Thyroid gland (tissue), 4 donors: ENCODE data around the gene EP400. TPM values are rescaled to one million over a fixed set of nuclear protein-coding genes. Genes with fewer than 3 reads are reported as not detected.

Source experiments
- DNase-seq, 2 donors: peaks; one replicate each; pipeline ENCODE4 v3.0.0-alpha.2; 2019
- H3K27ac ChIP-seq, 3 donors: fragments of 200-600 bp; sonication (generic); 1 replicate in 2 of 3; 2 replicates in 1 of 3; pipeline ENCODE4 v1.5.1; 2016 to 2019; ENCODE audit warnings: mild to moderate bottlenecking in 1 of 3, moderate library complexity in 1 of 3
- H3K27me3 ChIP-seq: fragments of 200-600 bp; sonication (generic); one replicate; pipeline ENCODE4 v1.5.1; 2019
- H3K36me3 ChIP-seq, 2 donors: fragments of 200-600 bp; sonication (generic); one replicate each; pipeline ENCODE4 v1.5.1; 2016 to 2019
- H3K4me1 ChIP-seq, 2 donors: fragments of 200-600 bp; sonication (generic); one replicate each; pipeline ENCODE4 v1.5.1; 2017 to 2019
- H3K4me3 ChIP-seq, 3 donors: fragments of 200-600 bp; sonication (generic); replicated peaks in 1 of 3; 1 replicate in 2 of 3; 2 replicates in 1 of 3; pipeline ENCODE4 v1.5.1; 2016; ENCODE audit warnings: mild to moderate bottlenecking in 1 of 3
- H3K9me3 ChIP-seq: fragments of 200-600 bp; sonication (generic); one replicate; pipeline ENCODE4 v1.5.1; 2017
- POLR2A ChIP-seq, 2 donors: fragments of 450-650 bp; IDR thresholded peaks; one replicate each; pipeline ENCODE4 v1.6.1; 2017; ENCODE audit warnings: antibody characterized with exemption in 2 of 2, mild to moderate bottlenecking in 2 of 2, moderate library complexity in 1 of 2
- WGBS, 2 donors: methylation state at CpG; one replicate each; pipeline ENCODE4 v1.1.5; 2017; 5-methylcytosine and 5-hydroxymethylcytosine counted together
- intact Hi-C: fragments of 100-400 bp; cut with DNase I; formaldehyde crosslinking; loops from one replicate; pipeline ENCODE4 v1.15.1; 2023
- total RNA-seq, 4 donors: library from RNA; depleted of rRNA; stranded (reverse); fragments of >200 nt; gene quantifications; one replicate each; pipeline ENCODE4 v1.2.3, GENCODE V29; 2016
- TF ChIP-seq, protein P1 (sequence below), 6 experiments: fragments of 200-600 bp in 3 of 6; fragments of 450-650 bp in 3 of 6; sonication (generic) in 3 of 6; IDR thresholded peaks; one replicate each; pipeline ENCODE4 v1.5.1; 2016 to 2019; ENCODE audit warnings: antibody characterized with exemption in 6 of 6, mild to moderate bottlenecking in 2 of 6, inconsistent platforms in 1 of 6, moderate library complexity in 1 of 6

Gene EP400
- total RNA-seq, 4 donors from 2014 or later, result 22.1 to 51.8 (median 25.4) TPM

DNA sequence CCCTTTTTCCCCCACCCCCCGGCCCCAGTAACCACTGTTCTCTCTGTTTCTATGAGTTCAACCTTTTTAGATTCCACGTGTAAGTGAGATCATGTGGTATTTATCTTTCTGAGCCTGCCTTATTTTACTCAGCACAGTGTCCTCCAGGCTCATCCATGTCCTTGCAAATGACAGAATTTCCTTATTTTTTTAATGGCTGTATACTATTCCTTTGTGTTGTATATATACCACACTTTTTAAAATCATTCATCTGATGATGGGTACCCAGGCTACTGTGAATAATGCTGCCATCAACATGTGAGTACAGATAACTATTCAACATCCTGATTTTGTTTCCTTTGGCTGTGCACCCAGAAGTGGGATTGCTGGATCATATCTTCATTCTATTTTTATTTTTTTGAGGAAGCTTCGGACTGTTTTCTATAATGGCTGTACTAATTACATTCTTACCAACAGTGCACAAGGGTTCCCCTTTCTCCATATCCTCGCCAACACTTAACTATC, 139.7 kb downstream of the EP400 start:
- intact Hi-C loops, result loop anchor here (10.0 kb wide), 2 partner anchors 55 to 135 kb away; partner anchors contain the start of genes DDX51 and NOC4L
- H3K36me3 ChIP-seq, result peaks cover 0 to 7% of the 10 kb centered on the region in 2 donors
- WGBS, 2 donors, result 86 to 91% methylated on average over 4 of the region's 4 CpGs
- H3K9me3 ChIP-seq, result no peaks in the 10 kb centered on the region
- no peak overlapping the region for H3K4me3 ChIP-seq
- H3K27me3 ChIP-seq, result no peaks in the 10 kb centered on the region
- no peak for DNase-seq
- no peak overlapping the region for H3K27ac ChIP-seq
- no peak for TF ChIP-seq POLR2A (IDR thresholded peaks at IDR 0.05)
- TF ChIP-seq, protein P1, sequence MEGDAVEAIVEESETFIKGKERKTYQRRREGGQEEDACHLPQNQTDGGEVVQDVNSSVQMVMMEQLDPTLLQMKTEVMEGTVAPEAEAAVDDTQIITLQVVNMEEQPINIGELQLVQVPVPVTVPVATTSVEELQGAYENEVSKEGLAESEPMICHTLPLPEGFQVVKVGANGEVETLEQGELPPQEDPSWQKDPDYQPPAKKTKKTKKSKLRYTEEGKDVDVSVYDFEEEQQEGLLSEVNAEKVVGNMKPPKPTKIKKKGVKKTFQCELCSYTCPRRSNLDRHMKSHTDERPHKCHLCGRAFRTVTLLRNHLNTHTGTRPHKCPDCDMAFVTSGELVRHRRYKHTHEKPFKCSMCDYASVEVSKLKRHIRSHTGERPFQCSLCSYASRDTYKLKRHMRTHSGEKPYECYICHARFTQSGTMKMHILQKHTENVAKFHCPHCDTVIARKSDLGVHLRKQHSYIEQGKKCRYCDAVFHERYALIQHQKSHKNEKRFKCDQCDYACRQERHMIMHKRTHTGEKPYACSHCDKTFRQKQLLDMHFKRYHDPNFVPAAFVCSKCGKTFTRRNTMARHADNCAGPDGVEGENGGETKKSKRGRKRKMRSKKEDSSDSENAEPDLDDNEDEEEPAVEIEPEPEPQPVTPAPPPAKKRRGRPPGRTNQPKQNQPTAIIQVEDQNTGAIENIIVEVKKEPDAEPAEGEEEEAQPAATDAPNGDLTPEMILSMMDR (IDR thresholded peaks at IDR 0.05), result no peak
- peaks cover 7 to 9% of the 10 kb centered on the region in 2 donors for H3K4me1 ChIP-seq

DNA sequence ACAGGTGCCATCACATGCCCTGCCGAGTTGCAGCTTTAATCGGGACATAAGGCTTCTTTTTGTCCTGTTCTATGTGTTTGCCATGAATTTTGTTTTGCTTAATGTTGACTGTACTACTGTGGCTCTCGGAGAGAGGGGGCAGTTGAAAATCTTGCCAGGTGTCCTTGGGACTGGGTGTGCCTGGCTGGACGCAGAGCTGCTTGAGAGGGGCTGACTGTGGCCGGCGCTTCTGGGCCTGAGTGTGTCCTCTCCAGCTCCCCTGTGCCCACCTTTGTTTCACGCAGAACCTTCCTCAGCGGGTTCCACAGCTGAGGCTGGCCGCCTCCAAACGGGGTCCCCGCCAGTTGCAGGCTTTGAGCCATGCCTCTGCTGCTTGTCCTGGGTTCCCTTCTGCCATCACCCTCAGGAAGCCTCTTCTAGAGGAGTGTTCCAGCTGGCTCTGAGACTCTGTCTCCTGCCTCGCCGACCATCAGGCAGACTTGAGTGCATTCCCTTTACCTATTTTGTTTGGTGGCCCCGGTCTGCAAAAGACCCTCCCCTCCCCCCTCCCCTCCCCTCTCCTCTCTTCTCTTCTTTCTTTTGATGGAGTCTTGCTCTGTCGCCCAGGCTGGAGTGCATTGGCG, 144.6 kb downstream of the EP400 start:
- 96% methylated on average over 13 to 16 of the region's 16 CpGs for WGBS, 2 donors
- TF ChIP-seq, protein P1 (IDR thresholded peaks at IDR 0.05), result no peak
- no peak overlapping the region for H3K4me3 ChIP-seq
- no peaks in the 10 kb centered on the region for H3K9me3 ChIP-seq
- H3K27me3 ChIP-seq, result no peaks in the 10 kb centered on the region
- no peaks in the 10 kb centered on the region for H3K4me1 ChIP-seq
- peaks cover 0 to 7% of the 10 kb centered on the region in 2 donors for H3K36me3 ChIP-seq
- no peak overlapping the region for H3K27ac ChIP-seq
- intact Hi-C loops, result no loop called here
- no peak for DNase-seq

DNA sequence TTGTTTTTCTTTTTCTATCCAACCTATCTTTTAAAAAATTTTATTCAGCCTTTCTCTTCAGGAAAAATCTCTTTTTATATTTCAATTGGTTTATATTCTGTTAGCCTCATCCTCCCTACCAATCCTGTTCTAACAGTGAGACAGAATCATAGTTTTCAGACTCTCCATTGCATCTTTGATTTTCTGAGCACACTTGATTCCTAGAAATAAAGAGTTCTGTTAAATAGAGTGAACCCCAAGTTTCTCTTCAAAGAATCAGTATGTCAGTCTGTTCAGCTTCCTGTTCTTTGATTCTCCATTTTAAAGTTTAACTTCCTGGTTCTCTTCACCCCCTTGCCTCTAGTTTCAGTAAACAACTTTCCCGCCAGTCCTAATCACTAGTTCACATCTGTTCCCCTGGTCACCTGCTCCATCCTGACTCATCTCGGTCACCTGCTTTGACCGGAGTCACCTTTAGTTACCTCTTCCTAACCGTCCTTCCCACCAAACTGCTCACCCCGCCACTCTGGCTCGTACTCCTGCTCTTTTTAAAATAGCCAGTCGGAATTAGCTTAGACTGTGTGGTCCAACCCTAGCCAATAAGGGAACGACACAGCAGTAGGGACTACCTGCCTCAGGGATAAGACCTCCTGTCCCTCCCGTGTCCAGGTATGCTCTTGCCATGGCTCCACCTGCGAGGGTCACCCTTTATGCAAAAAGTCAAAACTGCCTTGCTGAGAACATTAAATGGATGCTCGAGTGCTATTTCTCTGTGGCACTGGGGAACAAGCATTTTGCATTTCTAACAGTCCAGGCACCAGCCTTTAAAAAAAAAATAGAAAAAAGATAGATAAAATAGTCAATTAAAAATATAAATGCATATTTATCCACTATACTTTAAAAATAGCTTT, 146.0 kb downstream of the EP400 start:
- no peak overlapping the region for H3K4me3 ChIP-seq
- peaks cover 0 to 7% of the 10 kb centered on the region in 2 donors for H3K36me3 ChIP-seq
- WGBS, 2 donors, result 89 to 97% methylated on average over 11 of the region's 11 CpGs
- no peaks in the 10 kb centered on the region for H3K27me3 ChIP-seq
- no peak for DNase-seq
- no peak overlapping the region for H3K27ac ChIP-seq
- intact Hi-C loops, result no loop called here
- TF ChIP-seq, protein P1 (IDR thresholded peaks at IDR 0.05), result no peak
- TF ChIP-seq POLR2A (IDR thresholded peaks at IDR 0.05), result no peak
- no peaks in the 10 kb centered on the region for H3K4me1 ChIP-seq
- H3K9me3 ChIP-seq, result no peaks in the 10 kb centered on the region

DNA sequence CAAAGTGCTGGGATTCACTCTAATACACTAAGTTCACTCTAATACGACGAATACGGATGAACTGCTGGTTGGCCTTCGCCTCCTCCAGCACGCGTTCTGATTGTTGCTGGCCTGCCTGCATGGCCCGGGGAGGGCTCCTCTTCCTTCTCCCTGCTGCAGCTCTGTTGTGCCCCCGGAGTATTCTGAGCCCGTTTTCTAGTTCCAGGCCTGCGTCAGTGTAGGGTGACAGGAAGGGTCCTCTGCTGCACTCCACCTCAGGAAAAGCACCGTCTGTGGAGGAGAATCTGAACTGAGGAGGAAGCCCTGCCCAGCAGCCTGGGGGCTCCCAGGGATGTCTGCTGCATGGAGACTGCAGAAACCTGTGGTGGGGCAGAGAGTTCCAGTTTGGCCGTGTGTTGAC, 150.0 kb downstream of the EP400 start:
- Histone ChIP-seq H3K27me3 (no peaks in the 10 kb centered on the region), H3K4me1 (peaks cover 0 to 10% of the 10 kb centered on the region in 2 donors), H3K9me3 (no peaks in the 10 kb centered on the region), H3K27ac (no peak overlapping the region), H3K36me3 (no peaks in the 10 kb centered on the region), H3K4me3 (no peak overlapping the region)
- 93 to 94% methylated on average over 12 of the region's 12 CpGs for WGBS, 2 donors
- TF ChIP-seq POLR2A (IDR thresholded peaks at IDR 0.05), result no peak
- TF ChIP-seq, protein P1 (IDR thresholded peaks at IDR 0.05), result no peak
- intact Hi-C loops, result no loop called here
- DNase-seq, result no peak
